ENCODE results near the gene FAM184A. TPM values are rescaled to one million over a fixed set of nuclear protein-coding genes. Genes with fewer than 3 reads are reported as not detected.
A peak's percentile ranks its signal among the peaks of the same experiment; 100 is the strongest.

FAM184A gene
- total and polyA plus RNA-seq, 8 donors = 13.3 to 120 (median 88.2) TPM

GRCh38 chr6:119060255-119060907, 18.1 kb downstream of the FAM184A start:
- Histone ChIP-seq H3K9me3 (no peaks in the 10 kb centered on the region), H3K4me3 (no peak overlapping the region), H3K27ac (no peak overlapping the region), H3K36me3 (no peaks in the 10 kb centered on the region), H3K4me1 (no peaks in the 10 kb centered on the region), H3K27me3 (no peaks in the 10 kb centered on the region)
- DNase-seq = no peak
- no peak for TF ChIP-seq CTCF (IDR thresholded peaks at IDR 0.05)
- ATAC-seq = no peak
- intact Hi-C loops (cut with DNase I) = no loop called here

- H3K36me3 ChIP-seq = no peaks in the 10 kb centered on the region
- no peak for TF ChIP-seq CTCF (IDR thresholded peaks at IDR 0.05)
- DNase-seq = no peak
- intact Hi-C loops (cut with DNase I) = no loop called here
- no peak overlapping the region for H3K4me3 ChIP-seq
- ATAC-seq = no peak
- H3K27me3 ChIP-seq = no peaks in the 10 kb centered on the region
- H3K9me3 ChIP-seq = no peaks in the 10 kb centered on the region
- no peak overlapping the region for H3K27ac ChIP-seq
- H3K4me1 ChIP-seq = no peaks in the 10 kb centered on the region
These were observed 23.4 kb downstream of the FAM184A start for GRCh38 chr6:119055069-119055468.

- H3K4me3 ChIP-seq = no peak overlapping the region
- ATAC-seq (no peak), DNase-seq (no peak)
- H3K27ac ChIP-seq = no peak overlapping the region
- H3K27me3 ChIP-seq = no peaks in the 10 kb centered on the region
- H3K9me3 ChIP-seq = no peaks in the 10 kb centered on the region
- no peaks in the 10 kb centered on the region for H3K36me3 ChIP-seq
- no peaks in the 10 kb centered on the region for H3K4me1 ChIP-seq
- intact Hi-C loops (cut with DNase I) = no loop called here
- no peak for TF ChIP-seq CTCF (IDR thresholded peaks at IDR 0.05)
These were observed 25.5 kb downstream of the FAM184A start for GRCh38 chr6:119052987-119053386.

GRCh38 chr6:119052292-119052889, 26.1 kb downstream of the FAM184A start:
- no peaks in the 10 kb centered on the region for H3K9me3 ChIP-seq
- ATAC-seq (no peak), DNase-seq (no peak)
- no peak for TF ChIP-seq CTCF (IDR thresholded peaks at IDR 0.05)
- H3K36me3 ChIP-seq = no peaks in the 10 kb centered on the region
- H3K4me3 ChIP-seq = no peak overlapping the region
- intact Hi-C loops (cut with DNase I) = no loop called here
- H3K27me3 ChIP-seq = no peaks in the 10 kb centered on the region
- no peak overlapping the region for H3K27ac ChIP-seq
- no peaks in the 10 kb centered on the region for H3K4me1 ChIP-seq

GRCh38 chr6:119044255-119044654, 34.2 kb downstream of the FAM184A start:
- TF ChIP-seq CTCF (IDR thresholded peaks at IDR 0.05) = no peak
- ATAC-seq (peak; percentile 28), DNase-seq (no peak)
- Histone ChIP-seq H3K27me3 (no peaks in the 10 kb centered on the region), H3K9me3 (no peaks in the 10 kb centered on the region), H3K36me3 (no peaks in the 10 kb centered on the region), H3K4me1 (peaks cover 0 to 4% of the 10 kb centered on the region in 2 donors), H3K27ac (no peak overlapping the region), H3K4me3 (no peak overlapping the region)
- intact Hi-C loops (cut with DNase I) = no loop called here
